A549 treated with CORT108297 at 1 μM for 4 hours (cell line): ENCODE results near the gene TMEM165. TPM values are rescaled to one million over a fixed set of nuclear protein-coding genes. Genes with fewer than 3 reads are reported as not detected.

ENCODE experiments used
- total RNA-seq: library from RNA; stranded (reverse); fragments of 200-300 nt; extraction: Qiagen RNA extraction; gene quantifications from 5 replicates; pipeline ENCODE4 v1.2.3, GENCODE V29; 2022

TMEM165 gene, protein sequence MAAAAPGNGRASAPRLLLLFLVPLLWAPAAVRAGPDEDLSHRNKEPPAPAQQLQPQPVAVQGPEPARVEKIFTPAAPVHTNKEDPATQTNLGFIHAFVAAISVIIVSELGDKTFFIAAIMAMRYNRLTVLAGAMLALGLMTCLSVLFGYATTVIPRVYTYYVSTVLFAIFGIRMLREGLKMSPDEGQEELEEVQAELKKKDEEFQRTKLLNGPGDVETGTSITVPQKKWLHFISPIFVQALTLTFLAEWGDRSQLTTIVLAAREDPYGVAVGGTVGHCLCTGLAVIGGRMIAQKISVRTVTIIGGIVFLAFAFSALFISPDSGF
- total RNA-seq: 51.1 to 60.2 TPM (median 55.5 TPM) in 5 replicates

GRCh38 chr4:55395529-55396307 lies at the start of gene TMEM165:
TSS of gene TMEM165 (plus strand) at chr4:55395957. CDS start at chr4:55396190, 233 bp downstream.

DNA sequence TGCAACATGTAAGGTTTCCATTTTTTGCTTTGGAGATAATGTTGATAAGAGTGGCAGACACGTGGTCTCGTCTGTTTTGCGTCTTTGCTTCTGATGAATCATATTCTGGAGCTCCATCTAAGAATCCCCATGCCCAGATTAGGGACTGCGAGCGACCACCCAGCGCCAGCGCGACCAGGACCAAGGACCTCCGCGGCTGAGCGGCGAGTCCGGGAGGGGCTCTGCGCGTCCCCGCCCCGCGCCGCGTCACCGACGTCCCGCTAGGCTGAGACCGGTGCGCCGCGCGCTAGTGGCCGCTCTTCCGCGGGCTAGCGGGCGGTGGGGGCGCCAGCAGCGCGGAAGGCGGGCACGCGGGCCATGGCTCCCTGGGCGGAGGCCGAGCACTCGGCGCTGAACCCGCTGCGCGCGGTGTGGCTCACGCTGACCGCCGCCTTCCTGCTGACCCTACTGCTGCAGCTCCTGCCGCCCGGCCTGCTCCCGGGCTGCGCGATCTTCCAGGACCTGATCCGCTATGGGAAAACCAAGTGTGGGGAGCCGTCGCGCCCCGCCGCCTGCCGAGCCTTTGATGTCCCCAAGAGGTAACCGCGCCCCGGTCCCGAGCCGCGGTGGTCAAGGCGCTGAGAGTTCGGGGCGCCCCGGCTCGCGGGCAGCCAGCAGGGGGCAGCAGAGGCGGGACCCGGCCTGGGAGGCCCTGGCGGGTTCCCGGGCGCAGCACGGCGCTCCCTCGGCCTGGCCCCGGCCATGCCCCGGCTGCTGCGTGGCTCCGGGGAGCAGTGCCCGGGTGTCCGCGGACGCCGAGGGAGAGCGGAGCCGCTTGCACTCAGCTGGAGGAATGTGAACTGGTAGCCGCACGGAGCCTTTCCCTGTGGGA lies 49.5 kb upstream of the TMEM165 start, which contains the start of gene SRD5A3:
TSS of gene SRD5A3 (plus strand) at position 263 of the 871 bp plus-strand sequence. CDS start at position 358, 95 bp downstream.

Other genes with a start within 250 kb of the TMEM165 start
- 6.2 to 11.8 TPM (median 10.3 TPM) in 5 replicates for gene SRD5A3, start 49.7 kb upstream of the TMEM165 start, total RNA-seq
- 4.2 to 6.2 TPM (median 4.9 TPM) in 5 replicates for gene CLOCK, start 151.0 kb downstream of the TMEM165 start, total RNA-seq
- gene PDCL2, start 196.3 kb downstream of the TMEM165 start, total RNA-seq: not detected in 5 replicates
- gene NMU, start 240.3 kb downstream of the TMEM165 start, total RNA-seq: 0.43 to 1.1 TPM (median 0.53 TPM) in 5 replicates